Spleen (tissue), 7 donors: ENCODE measurements around the gene SLC44A1.

Source experiments
- POLR2AphosphoS5 ChIP-seq, 3 donors: sonication (generic); formaldehyde crosslinking; IDR thresholded peaks; one replicate each; pipeline ENCODE4 v1.5.1; 2017; ENCODE audit warnings: antibody characterized with exemption in 3 of 3
- TF ChIP-seq, protein P1 (sequence below), 11 experiments: fragments of 200-600 bp in 7 of 11; fragments of 450-650 bp in 4 of 11; sonication (generic) in 4 of 11; IDR thresholded peaks in 8 of 11; conservative IDR thresholded peaks in 3 of 11; 1 replicate in 7 of 11; 2 replicates in 4 of 11; pipeline versions ENCODE4 v1.4.0 to v1.8.0; 2016 to 2021; ENCODE audit warnings: antibody characterized with exemption in 11 of 11, inconsistent platforms in 4 of 11, mild to moderate bottlenecking in 1 of 11
- donor health status: DM: no; HTN: no; CAD: no; lungs with moderate emphysema.
- donor health status: DM: no; HTN: no; CAD: no.
- donor health status: DM: no; HTN: no; CAD: no.

DNA sequence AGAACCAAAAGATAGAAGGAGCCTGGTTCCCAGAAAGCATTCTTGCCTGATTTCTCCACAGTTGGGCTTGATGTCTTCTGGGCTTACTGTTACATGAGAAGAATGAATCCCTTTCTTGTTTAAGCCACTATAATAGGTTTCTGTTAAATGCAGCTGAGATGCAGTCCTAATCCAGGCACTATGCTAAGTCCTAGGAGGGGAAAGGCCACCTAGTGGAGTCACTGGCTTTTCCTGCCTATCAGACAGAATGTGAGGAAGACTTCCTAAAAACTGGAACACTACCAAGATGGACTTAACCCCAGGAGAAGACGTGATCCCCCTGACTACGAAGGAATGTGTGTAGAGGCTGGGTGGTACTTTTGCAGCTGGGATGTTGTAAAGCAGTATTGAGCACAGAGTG is 169.1 kb downstream of the SLC44A1 start:
- TF ChIP-seq, protein P1, sequence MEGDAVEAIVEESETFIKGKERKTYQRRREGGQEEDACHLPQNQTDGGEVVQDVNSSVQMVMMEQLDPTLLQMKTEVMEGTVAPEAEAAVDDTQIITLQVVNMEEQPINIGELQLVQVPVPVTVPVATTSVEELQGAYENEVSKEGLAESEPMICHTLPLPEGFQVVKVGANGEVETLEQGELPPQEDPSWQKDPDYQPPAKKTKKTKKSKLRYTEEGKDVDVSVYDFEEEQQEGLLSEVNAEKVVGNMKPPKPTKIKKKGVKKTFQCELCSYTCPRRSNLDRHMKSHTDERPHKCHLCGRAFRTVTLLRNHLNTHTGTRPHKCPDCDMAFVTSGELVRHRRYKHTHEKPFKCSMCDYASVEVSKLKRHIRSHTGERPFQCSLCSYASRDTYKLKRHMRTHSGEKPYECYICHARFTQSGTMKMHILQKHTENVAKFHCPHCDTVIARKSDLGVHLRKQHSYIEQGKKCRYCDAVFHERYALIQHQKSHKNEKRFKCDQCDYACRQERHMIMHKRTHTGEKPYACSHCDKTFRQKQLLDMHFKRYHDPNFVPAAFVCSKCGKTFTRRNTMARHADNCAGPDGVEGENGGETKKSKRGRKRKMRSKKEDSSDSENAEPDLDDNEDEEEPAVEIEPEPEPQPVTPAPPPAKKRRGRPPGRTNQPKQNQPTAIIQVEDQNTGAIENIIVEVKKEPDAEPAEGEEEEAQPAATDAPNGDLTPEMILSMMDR (IDR thresholded peaks at IDR 0.05 in 8 of 11, conservative IDR thresholded peaks at IDR 0.05 in 3 of 11) = no peak
- TF ChIP-seq POLR2AphosphoS5 (IDR thresholded peaks at IDR 0.05) = no peak
